Inflammatory macrophage treated with lipopolysaccharide for 1 hour (primary cell): ENCODE measurements around the gene ISL2.

Source experiments
- DNase-seq, 2 donors: peaks; one replicate each; pipeline ENCODE4 v3.0.0-alpha.2; 2020 to 2022

The ISL2 gene

GRCh38 chr15:76328106-76328696 is 8.4 kb upstream of the ISL2 start:
- DNase-seq = no peak

GRCh38 chr15:76328958-76329357 is 7.6 kb upstream of the ISL2 start:
- DNase-seq = no peak

GRCh38 chr15:76330080-76330680 is 6.4 kb upstream of the ISL2 start:
- DNase-seq = peak; percentile 44 to 64

- DNase-seq = no peak
Observed at GRCh38 chr15:76332796-76333195, 3.8 kb upstream of the ISL2 start.

- DNase-seq = no peak
Observed at GRCh38 chr15:76333309-76333708, 3.3 kb upstream of the ISL2 start.

- DNase-seq = no peak
Observed at GRCh38 chr15:76333720-76334437, 2.7 kb upstream of the ISL2 start.

- no peak for DNase-seq
Observed at GRCh38 chr15:76334438-76335306, 1.9 kb upstream of the ISL2 start.

GRCh38 chr15:76335307-76336253 is 993 bp upstream of the ISL2 start:
- DNase-seq = peak; percentile 47 to 52

- peak in 1 of 2 donors; percentile 44 for DNase-seq
Observed at GRCh38 chr15:76337059-76337695, 604 bp downstream of the ISL2 start.

GRCh38 chr15:76337696-76338485 is 1.3 kb downstream of the ISL2 start:
- DNase-seq = no peak

GRCh38 chr15:76338486-76339304 is 2.1 kb downstream of the ISL2 start:
- DNase-seq = no peak

- DNase-seq = peak; percentile 59 to 77
Observed at GRCh38 chr15:76339305-76340197, 3.0 kb downstream of the ISL2 start.

- no peak for DNase-seq
Observed at GRCh38 chr15:76340198-76340802, 3.7 kb downstream of the ISL2 start.

- no peak for DNase-seq
Observed at GRCh38 chr15:76340803-76341365, 4.3 kb downstream of the ISL2 start.

GRCh38 chr15:76341366-76342057 is 4.9 kb downstream of the ISL2 start:
- no peak for DNase-seq

GRCh38 chr15:76342058-76342381 is 5.4 kb downstream of the ISL2 start:
- DNase-seq = no peak
